Heart left ventricle (tissue), 13 donors: Measurements from ENCODE around the gene EYS.

ENCODE experiments used
- CTCF ChIP-seq, 12 donors: fragments of 200-600 bp; sonication (generic) in 4 of 12; IDR thresholded peaks; one replicate each; pipeline versions ENCODE4 v1.5.0 to v1.8.0; 2018 to 2022; ENCODE audit warnings: antibody characterized with exemption in 12 of 12, mild to moderate bottlenecking in 5 of 12
- POLR2A ChIP-seq, 2 donors: fragments of 450-650 bp; IDR thresholded peaks; one replicate each; pipeline ENCODE4 v1.6.1; 2017; ENCODE audit warnings: antibody characterized with exemption in 2 of 2, mild to moderate bottlenecking in 2 of 2, moderate library complexity in 2 of 2
- donor health status: ischemic (EF 13 %, LVEDD 7.1; RV severe dilation, severe dysfunction).
- donor health status: DM: no; HTN: yes; CAD: no.
- donor health status: DM: no; HTN: no; CAD: no.
- donor health status: ischemic (EF 25% LVEDD 6.9; RV normal size, moderate dysfunction).
- donor health status: ischemic (EF 25% LVEDD 5.7; RV mildly dilated, moderate dysfunction).
- donor health status: ischemic (EF 35%, LVEDD 5.7; RV mildly dilated, moderate dysfunction).
- donor health status: nonischemic (EF 11% LVEDD 7.7; RV severe dilation, severe dysfunction).
- donor health status: DM: yes; HTN: yes; CAD: no.
- donor health status: PGD.
- donor health status: ischemic (EF 29% LVEDD 5.4; RV normal size, mild dysfunction).
- donor health status: nonischemic (EF 23%, LVEDD 6.1; RV moderate dilation, normal function).

GRCh38 chr6:65199121-65199520 lies 507.9 kb downstream of the EYS start:
- TF ChIP-seq CTCF (IDR thresholded peaks at IDR 0.05) (no peak), POLR2A (IDR thresholded peaks at IDR 0.05) (no peak)
